HepG2 (cell line): ENCODE measurements around the gene SUOX. TPM values are rescaled to one million over a fixed set of nuclear protein-coding genes. Genes with fewer than 3 reads are reported as not detected.

ENCODE experiments used
- ARID3A ChIP-seq: IDR thresholded peaks from 2 replicates; pipeline ENCODE4 v1.6.1; 2012; ENCODE audit warnings: low read depth, low read length, improper control_type of control experiment
- CEBPG ChIP-seq: IDR thresholded peaks from 2 replicates; pipeline ENCODE4 v1.6.1; 2016
- CENPBD1 ChIP-seq: sonication (generic); formaldehyde crosslinking; IDR thresholded peaks from 2 replicates; pipeline ENCODE4 v1.8.0; 2022; ENCODE audit warnings: missing genetic modification reagents, low read depth, mild to moderate bottlenecking, borderline replicate concordance
- GABPA ChIP-seq, 2 experiments: IDR thresholded peaks; 2 replicates each; pipeline ENCODE4 v1.6.1; 2011 to 2016; ENCODE audit warnings: low read depth in 2 of 2, low read length in 1 of 2, missing biosample characterization in 1 of 2, missing genetic modification characterization in 1 of 2
- KDM6A ChIP-seq: IDR thresholded peaks from 2 replicates; pipeline ENCODE4 v1.6.1; 2016; ENCODE audit warnings: low read depth
- PAXIP1 ChIP-seq: sonication (generic); formaldehyde crosslinking; conservative IDR thresholded peaks from 2 replicates; pipeline ENCODE4 v1.4.0; 2020; ENCODE audit warnings: mild to moderate bottlenecking, missing genetic modification reagents, moderate library complexity
- PHF21A ChIP-seq: sonication (generic); formaldehyde crosslinking; IDR thresholded peaks from 2 replicates; pipeline ENCODE4 v1.5.0; 2020; ENCODE audit warnings: mild to moderate bottlenecking, missing genetic modification reagents
- SP5 ChIP-seq: IDR thresholded peaks from 2 replicates; pipeline ENCODE4 v1.6.1; 2016; ENCODE audit warnings: low read depth, borderline replicate concordance
- ZFP41 ChIP-seq: sonication (generic); formaldehyde crosslinking; IDR thresholded peaks from 2 replicates; pipeline ENCODE4 v1.4.0; 2020; ENCODE audit warnings: mild to moderate bottlenecking, missing genetic modification reagents, borderline replicate concordance
- ZNF331 ChIP-seq: sonication (generic); formaldehyde crosslinking; IDR thresholded peaks from 2 replicates; pipeline ENCODE4 v1.4.0; 2020; ENCODE audit warnings: missing genetic modification reagents
- ZNF800 ChIP-seq: sonication (generic); formaldehyde crosslinking; IDR thresholded peaks from 2 replicates; pipeline ENCODE4 v1.4.0; 2020; ENCODE audit warnings: missing genetic modification reagents
- polyA plus RNA-seq, 8 experiments: library from polyadenylated mRNA; depleted of rRNA in 3 of 8; stranded (reverse) in 7 of 8; unstranded in 1 of 8; fragments of >200 nt; fragmentation: Illumina TruSeq in 4 of 8; extraction: Trizol in 4 of 8; gene quantifications; 2 replicates each; pipeline versions ENCODE4 v1.2.1 to v1.2.3, GENCODE V29; 2011 to 2016; ENCODE audit warnings: low read depth in 4 of 8, missing spikeins in 1 of 8, mixed read lengths in 1 of 8; ENCODE audit not compliant: insufficient read depth in 1 of 8
- total RNA-seq, 5 experiments: library from RNA; depleted of rRNA; stranded (reverse); fragments of >200 nt; fragmentation: Illumina TruSeq; extraction: Trizol; gene quantifications; 2 replicates each; pipeline ENCODE4 v1.2.3, GENCODE V29; 2016; ENCODE audit warnings: low read depth in 1 of 5
- TF ChIP-seq, protein P1 (sequence below): sonication (generic); formaldehyde crosslinking; IDR thresholded peaks from 2 replicates; pipeline ENCODE4 v1.4.0; 2020; ENCODE audit warnings: missing genetic modification reagents
- TF ChIP-seq, protein P2 (sequence below): sonication (generic); formaldehyde crosslinking; IDR thresholded peaks from 2 replicates; pipeline ENCODE4 v1.4.0; 2020; ENCODE audit warnings: mild to moderate bottlenecking, missing genetic modification reagents

The SUOX gene
- total and polyA plus RNA-seq, 2 of the 13 experiments (the other 11 are each of a cell fraction or from before 2014, with no cell fraction given): 23.9 to 25.9 TPM

DNA sequence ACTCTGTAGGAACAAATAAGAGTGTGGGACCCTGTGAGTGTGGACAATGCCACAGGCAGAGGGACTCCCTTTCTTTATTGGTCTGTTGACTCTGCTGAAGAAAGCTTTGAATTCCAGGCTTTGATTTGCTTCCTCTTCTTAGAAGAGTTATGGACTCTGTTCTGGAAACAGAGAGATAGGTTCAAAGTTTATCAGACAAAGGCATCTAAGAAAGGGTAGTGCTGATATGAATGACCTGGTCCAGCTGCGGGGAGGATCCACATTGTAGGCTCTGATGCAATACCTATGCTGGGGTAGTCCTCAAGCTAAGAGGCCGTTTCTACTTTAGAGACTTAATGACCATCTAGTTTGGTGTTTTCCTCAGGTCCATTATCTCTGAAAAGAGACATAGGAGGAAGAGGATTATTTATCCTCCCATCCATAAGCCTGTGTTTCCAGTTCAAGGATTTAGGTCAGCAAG is 13.1 kb downstream of the SUOX start (continued):
- no peak for TF ChIP-seq CENPBD1 (CRISPR knock-in tag)
- TF ChIP-seq GABPA (IDR thresholded peaks at IDR 0.05; ENCODE audit: low read depth, low read length): no peak
- TF ChIP-seq GABPA (CRISPR knock-in tag; IDR thresholded peaks at IDR 0.05; ENCODE audit: low read depth): peak; percentile 21; the same call in 1 of the 2 replicates
- no peak for TF ChIP-seq ZFP41 (CRISPR knock-in tag)
- peak; percentile 86 for TF ChIP-seq PAXIP1
- peak; percentile 64; the same call in 1 of the 2 replicates for TF ChIP-seq KDM6A
- no peak for TF ChIP-seq ZNF800 (CRISPR knock-in tag)
- TF ChIP-seq SP5 (CRISPR knock-in tag): 0 out of 2 replicates have a peak, but pooled peaks have one; percentile 53
- TF ChIP-seq, protein P1, sequence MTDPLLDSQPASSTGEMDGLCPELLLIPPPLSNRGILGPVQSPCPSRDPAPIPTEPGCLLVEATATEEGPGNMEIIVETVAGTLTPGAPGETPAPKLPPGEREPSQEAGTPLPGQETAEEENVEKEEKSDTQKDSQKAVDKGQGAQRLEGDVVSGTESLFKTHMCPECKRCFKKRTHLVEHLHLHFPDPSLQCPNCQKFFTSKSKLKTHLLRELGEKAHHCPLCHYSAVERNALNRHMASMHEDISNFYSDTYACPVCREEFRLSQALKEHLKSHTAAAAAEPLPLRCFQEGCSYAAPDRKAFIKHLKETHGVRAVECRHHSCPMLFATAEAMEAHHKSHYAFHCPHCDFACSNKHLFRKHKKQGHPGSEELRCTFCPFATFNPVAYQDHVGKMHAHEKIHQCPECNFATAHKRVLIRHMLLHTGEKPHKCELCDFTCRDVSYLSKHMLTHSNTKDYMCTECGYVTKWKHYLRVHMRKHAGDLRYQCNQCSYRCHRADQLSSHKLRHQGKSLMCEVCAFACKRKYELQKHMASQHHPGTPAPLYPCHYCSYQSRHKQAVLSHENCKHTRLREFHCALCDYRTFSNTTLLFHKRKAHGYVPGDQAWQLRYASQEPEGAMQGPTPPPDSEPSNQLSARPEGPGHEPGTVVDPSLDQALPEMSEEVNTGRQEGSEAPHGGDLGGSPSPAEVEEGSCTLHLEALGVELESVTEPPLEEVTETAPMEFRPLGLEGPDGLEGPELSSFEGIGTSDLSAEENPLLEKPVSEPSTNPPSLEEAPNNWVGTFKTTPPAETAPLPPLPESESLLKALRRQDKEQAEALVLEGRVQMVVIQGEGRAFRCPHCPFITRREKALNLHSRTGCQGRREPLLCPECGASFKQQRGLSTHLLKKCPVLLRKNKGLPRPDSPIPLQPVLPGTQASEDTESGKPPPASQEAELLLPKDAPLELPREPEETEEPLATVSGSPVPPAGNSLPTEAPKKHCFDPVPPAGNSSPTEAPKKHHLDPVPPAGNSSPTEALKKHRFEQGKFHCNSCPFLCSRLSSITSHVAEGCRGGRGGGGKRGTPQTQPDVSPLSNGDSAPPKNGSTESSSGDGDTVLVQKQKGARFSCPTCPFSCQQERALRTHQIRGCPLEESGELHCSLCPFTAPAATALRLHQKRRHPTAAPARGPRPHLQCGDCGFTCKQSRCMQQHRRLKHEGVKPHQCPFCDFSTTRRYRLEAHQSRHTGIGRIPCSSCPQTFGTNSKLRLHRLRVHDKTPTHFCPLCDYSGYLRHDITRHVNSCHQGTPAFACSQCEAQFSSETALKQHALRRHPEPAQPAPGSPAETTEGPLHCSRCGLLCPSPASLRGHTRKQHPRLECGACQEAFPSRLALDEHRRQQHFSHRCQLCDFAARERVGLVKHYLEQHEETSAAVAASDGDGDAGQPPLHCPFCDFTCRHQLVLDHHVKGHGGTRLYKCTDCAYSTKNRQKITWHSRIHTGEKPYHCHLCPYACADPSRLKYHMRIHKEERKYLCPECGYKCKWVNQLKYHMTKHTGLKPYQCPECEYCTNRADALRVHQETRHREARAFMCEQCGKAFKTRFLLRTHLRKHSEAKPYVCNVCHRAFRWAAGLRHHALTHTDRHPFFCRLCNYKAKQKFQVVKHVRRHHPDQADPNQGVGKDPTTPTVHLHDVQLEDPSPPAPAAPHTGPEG (CRISPR knock-in tag): no peak
- TF ChIP-seq ARID3A: peak; percentile 14; the same call in 1 of the 2 replicates
- peak; percentile 93 for TF ChIP-seq PHF21A (CRISPR knock-in tag)
- peak; percentile 57; the same call in 1 of the 2 replicates for TF ChIP-seq ZNF331 (CRISPR knock-in tag)
- TF ChIP-seq, protein P2, sequence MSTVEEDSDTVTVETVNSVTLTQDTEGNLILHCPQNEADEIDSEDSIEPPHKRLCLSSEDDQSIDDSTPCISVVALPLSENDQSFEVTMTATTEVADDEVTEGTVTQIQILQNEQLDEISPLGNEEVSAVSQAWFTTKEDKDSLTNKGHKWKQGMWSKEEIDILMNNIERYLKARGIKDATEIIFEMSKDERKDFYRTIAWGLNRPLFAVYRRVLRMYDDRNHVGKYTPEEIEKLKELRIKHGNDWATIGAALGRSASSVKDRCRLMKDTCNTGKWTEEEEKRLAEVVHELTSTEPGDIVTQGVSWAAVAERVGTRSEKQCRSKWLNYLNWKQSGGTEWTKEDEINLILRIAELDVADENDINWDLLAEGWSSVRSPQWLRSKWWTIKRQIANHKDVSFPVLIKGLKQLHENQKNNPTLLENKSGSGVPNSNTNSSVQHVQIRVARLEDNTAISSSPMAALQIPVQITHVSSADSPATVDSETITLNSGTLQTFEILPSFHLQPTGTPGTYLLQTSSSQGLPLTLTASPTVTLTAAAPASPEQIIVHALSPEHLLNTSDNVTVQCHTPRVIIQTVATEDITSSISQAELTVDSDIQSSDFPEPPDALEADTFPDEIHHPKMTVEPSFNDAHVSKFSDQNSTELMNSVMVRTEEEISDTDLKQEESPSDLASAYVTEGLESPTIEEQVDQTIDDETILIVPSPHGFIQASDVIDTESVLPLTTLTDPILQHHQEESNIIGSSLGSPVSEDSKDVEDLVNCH (CRISPR knock-in tag): no peak
- peak; percentile 97 for TF ChIP-seq CEBPG (CRISPR knock-in tag)
